NCI-H1105 (cell line): ENCODE results near the gene POLD3.

ENCODE experiments used
- DNase-seq: peaks from one replicate; lab custom pipeline; 2025; lab: John Stamatoyannopoulos, UW

The POLD3 gene

DNA sequence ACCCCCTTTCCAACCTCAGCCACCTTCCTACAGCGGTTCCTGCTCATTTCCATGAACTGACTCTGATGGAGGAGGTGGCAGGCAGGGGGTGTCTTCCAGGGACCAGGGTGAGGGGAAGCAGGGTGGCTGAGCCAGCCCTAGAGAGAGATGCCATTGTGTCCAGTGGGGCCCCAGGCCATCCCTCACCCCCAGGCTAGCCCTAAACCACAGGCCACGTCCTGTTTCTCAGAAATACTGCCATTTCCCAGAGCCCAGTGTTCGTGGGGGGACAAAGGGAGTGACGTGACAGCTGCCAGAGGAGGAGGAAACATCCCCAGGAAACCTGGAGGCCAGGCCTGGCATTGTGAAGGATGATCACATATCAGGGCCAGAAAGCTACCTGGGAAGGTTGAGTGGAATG is 99.4 kb downstream of the POLD3 start:
- DNase-seq: no peak
